Tibial artery (tissue), 4 donors: ENCODE results near the gene DLG3.

ENCODE experiments used
- DNase-seq, 2 donors: peaks; one replicate each; pipeline ENCODE4 v3.0.0-alpha.2; 2019
- H3K27ac ChIP-seq, 2 donors: fragments of 200-600 bp; sonication (generic) in 1 of 2; 1 replicate in 1 of 2; 2 replicates in 1 of 2; pipeline ENCODE4 v1.5.1; 2018 to 2019; ENCODE audit warnings: mild to moderate bottlenecking in 1 of 2
- H3K27me3 ChIP-seq, 2 donors: fragments of 200-600 bp; sonication (generic) in 1 of 2; one replicate each; pipeline versions ENCODE4 v1.5.1 to v1.6.0; 2016 to 2019
- H3K36me3 ChIP-seq, 3 donors: fragments of 200-600 bp; sonication (generic) in 2 of 3; one replicate each; pipeline ENCODE4 v1.5.1; 2016 to 2019; ENCODE audit warnings: mild to moderate bottlenecking in 2 of 3
- H3K4me1 ChIP-seq, 4 donors: fragments of 200-600 bp; sonication (generic) in 2 of 4; 1 replicate in 3 of 4; 2 replicates in 1 of 4; pipeline ENCODE4 v1.5.1; 2016 to 2019
- H3K4me3 ChIP-seq, 2 donors: fragments of 200-600 bp; sonication (generic) in 1 of 2; 1 replicate in 1 of 2; 2 replicates in 1 of 2; pipeline ENCODE4 v1.5.1; 2018 to 2019; ENCODE audit warnings: mild to moderate bottlenecking in 2 of 2
- H3K9me3 ChIP-seq, 3 donors: fragments of 200-600 bp; sonication (generic) in 1 of 3; one replicate each; pipeline ENCODE4 v1.5.1; 2016 to 2019
- intact Hi-C: fragments of 100-400 bp; cut with DNase I; formaldehyde crosslinking; loops from one replicate; pipeline ENCODE4 v1.15.0; 2023; ENCODE audit warnings: low total_unique reads
- TF ChIP-seq, protein P1 (sequence below), 2 experiments: fragments of 200-600 bp in 1 of 2; fragments of 450-650 bp in 1 of 2; IDR thresholded peaks; one replicate each; pipeline ENCODE4 v1.5.1; 2017 to 2019; ENCODE audit warnings: antibody characterized with exemption in 2 of 2, mild to moderate bottlenecking in 1 of 2, moderate library complexity in 1 of 2

The DLG3 gene

GRCh38 chrX:70439016-70439415 lies 5.6 kb upstream of the DLG3 start:
- TF ChIP-seq, protein P1, sequence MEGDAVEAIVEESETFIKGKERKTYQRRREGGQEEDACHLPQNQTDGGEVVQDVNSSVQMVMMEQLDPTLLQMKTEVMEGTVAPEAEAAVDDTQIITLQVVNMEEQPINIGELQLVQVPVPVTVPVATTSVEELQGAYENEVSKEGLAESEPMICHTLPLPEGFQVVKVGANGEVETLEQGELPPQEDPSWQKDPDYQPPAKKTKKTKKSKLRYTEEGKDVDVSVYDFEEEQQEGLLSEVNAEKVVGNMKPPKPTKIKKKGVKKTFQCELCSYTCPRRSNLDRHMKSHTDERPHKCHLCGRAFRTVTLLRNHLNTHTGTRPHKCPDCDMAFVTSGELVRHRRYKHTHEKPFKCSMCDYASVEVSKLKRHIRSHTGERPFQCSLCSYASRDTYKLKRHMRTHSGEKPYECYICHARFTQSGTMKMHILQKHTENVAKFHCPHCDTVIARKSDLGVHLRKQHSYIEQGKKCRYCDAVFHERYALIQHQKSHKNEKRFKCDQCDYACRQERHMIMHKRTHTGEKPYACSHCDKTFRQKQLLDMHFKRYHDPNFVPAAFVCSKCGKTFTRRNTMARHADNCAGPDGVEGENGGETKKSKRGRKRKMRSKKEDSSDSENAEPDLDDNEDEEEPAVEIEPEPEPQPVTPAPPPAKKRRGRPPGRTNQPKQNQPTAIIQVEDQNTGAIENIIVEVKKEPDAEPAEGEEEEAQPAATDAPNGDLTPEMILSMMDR (IDR thresholded peaks at IDR 0.05) = no peak
- Histone ChIP-seq H3K36me3 (no peaks in the 10 kb centered on the region), H3K4me3 (no peak overlapping the region), H3K27me3 (no peaks in the 10 kb centered on the region), H3K9me3 (no peaks in the 10 kb centered on the region), H3K4me1 (peaks cover 0 to 22% (median 7%) of the 10 kb centered on the region in 4 donors), H3K27ac (no peak overlapping the region)
- intact Hi-C loops = no loop called here
- DNase-seq = no peak

DNA sequence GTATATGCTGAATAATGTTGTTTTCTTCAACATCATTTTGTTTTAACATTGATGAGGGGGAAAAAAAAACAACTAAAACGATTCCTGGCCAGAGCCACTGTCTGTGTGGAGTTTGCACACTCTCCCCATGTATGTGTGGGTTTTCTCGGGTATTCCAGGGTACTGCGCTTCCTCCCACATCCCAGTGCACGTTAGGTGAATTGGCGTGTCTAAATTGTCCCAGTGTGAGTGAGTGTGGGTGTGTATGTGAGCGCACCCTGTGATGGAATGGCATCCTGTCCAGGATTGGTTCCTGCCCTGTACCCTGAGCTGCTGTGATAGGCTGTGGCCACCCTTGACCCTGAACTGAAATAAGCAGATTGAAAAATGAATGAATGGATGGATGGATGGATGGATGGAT lies 2.4 kb upstream of the DLG3 start:
- Histone ChIP-seq H3K4me3 (no peak overlapping the region), H3K9me3 (no peaks in the 10 kb centered on the region), H3K27me3 (peaks cover 0 to 8% of the 10 kb centered on the region in 2 donors), H3K36me3 (no peaks in the 10 kb centered on the region), H3K27ac (no peak overlapping the region), H3K4me1 (peaks cover 0 to 13% (median 7%) of the 10 kb centered on the region in 4 donors)
- no peak for DNase-seq
- TF ChIP-seq, protein P1 (IDR thresholded peaks at IDR 0.05) = no peak
- intact Hi-C loops = loop anchor here (5.0 kb wide), 1 partner anchor 270 kb away; no protein-coding TSS in a partner anchor

GRCh38 chrX:70444946-70445656 lies 466 bp downstream of the DLG3 start:
- Histone ChIP-seq H3K27ac (no peak overlapping the region), H3K4me1 (peaks cover 0 to 13% (median 6%) of the 10 kb centered on the region in 4 donors), H3K9me3 (no peaks in the 10 kb centered on the region), H3K27me3 (peaks cover 0 to 8% of the 10 kb centered on the region in 2 donors), H3K36me3 (no peaks in the 10 kb centered on the region), H3K4me3 (peak overlapping the region; percentile 44 to 50)
- intact Hi-C loops = loop anchor here (5.0 kb wide), 2 partner anchors 57 to 273 kb away; no protein-coding TSS in a partner anchor
- DNase-seq = no peak
- TF ChIP-seq, protein P1 (IDR thresholded peaks at IDR 0.05) = no peak

DNA sequence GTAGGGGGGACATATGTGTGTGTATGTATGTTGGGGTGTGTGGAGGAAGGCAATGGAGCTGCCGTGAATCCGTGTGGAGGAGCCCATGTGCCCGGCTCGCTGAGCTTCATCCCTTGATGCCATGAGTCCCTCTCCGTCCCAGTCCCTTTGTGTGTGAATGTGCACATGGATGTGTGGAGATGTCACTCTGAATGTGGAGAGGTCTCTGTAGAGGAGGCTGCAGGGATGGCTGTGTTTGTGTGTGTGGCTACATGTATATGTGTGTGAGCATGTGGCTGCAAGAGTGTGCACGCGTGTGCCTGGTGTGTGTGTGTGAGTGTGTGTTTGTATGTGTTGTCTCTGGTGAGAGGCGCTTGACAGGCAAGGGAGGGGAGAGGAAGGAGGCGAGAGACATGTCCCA lies 1.3 kb downstream of the DLG3 start:
- TF ChIP-seq, protein P1 (IDR thresholded peaks at IDR 0.05) = no peak
- H3K27ac ChIP-seq = no peak overlapping the region
- no peaks in the 10 kb centered on the region for H3K9me3 ChIP-seq
- peaks cover 0 to 13% (median 6%) of the 10 kb centered on the region in 4 donors for H3K4me1 ChIP-seq
- intact Hi-C loops = loop anchor here (5.0 kb wide), 1 partner anchor 56 kb away; no protein-coding TSS in a partner anchor
- no peak for DNase-seq
- no peak overlapping the region for H3K4me3 ChIP-seq
- H3K36me3 ChIP-seq = no peaks in the 10 kb centered on the region
- peaks cover 0 to 8% of the 10 kb centered on the region in 2 donors for H3K27me3 ChIP-seq

DNA sequence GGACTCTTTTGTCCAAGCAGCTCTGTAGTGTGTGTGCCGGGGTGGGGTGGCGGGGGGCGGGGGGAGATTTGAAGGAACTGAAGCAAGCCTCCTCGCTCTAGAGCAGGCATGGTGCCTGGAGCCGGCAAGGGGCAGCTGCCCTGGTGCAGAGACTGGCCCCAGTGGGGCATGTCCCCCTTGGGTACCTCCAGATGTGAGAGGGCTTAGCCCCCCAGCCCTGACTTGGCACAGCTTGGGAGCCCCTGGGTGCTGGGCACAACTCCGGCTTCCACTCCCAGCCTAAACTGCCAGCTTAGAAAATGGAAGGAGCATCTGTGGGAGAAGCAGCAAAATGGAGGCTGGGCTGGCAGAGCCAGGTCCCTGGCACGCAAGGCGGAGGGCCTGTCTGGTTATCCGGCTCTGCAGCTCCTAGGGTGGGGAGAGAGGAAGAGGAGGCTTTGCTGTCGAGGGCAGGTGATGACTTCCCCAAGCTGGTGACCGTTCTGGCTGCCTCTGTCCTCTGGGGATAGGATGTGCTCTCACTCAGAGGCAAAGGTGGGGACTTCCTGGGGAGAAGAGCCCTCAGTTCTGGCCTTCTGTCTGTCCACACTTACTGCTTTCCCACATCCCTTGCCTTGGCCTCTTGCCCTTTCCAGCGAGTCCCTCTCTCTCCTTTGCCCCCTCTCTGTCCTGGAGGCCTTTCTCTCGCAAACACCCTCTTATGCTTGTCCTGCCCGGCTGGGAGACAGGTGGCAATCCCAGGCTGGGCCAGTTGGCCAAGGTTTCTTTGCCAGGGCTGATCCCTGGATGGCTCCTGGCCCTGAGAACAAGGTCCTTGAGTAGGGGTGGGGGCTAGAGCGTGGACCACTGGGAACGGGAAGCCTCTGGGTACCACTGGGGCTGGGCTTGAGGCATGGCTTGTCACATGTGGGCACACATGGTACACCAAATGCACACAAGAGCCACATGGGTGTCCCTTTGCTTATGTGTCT lies 2.0 kb downstream of the DLG3 start:
- Histone ChIP-seq H3K36me3 (no peaks in the 10 kb centered on the region), H3K27me3 (peaks cover 0 to 8% of the 10 kb centered on the region in 2 donors), H3K4me3 (no peak overlapping the region), H3K9me3 (no peaks in the 10 kb centered on the region), H3K27ac (no peak overlapping the region), H3K4me1 (peaks cover 0 to 13% (median 6%) of the 10 kb centered on the region in 4 donors)
- TF ChIP-seq, protein P1 (IDR thresholded peaks at IDR 0.05) = no peak
- intact Hi-C loops = loop anchor here (5.0 kb wide), 1 partner anchor 56 kb away; no protein-coding TSS in a partner anchor
- DNase-seq = no peak
